Heart right ventricle (tissue), 16 donors: ENCODE results near the gene IQGAP1. TPM values are rescaled to one million over a fixed set of nuclear protein-coding genes. Genes with fewer than 3 reads are reported as not detected.

ENCODE experiments used
- ATAC-seq, 8 donors: fragments of 200-7000 bp; cut with Tn5 transposase; one replicate each; pipeline ENCODE4 v1.9.1; 2020; ENCODE audit warnings: mild to moderate bottlenecking in 8 of 8, moderate library complexity in 8 of 8, moderate number of reproducible peaks in 1 of 8
- DNase-seq, 2 donors: peaks; one replicate each; pipeline ENCODE4 v3.0.0-alpha.2; 2020
- H3K27ac ChIP-seq, 10 donors: fragments of 200-600 bp; sonication (generic) in 2 of 10; one replicate each; pipeline versions ENCODE4 v1.5.0 to v1.8.0; 2020 to 2022; ENCODE audit warnings: mild to moderate bottlenecking in 3 of 10
- H3K27me3 ChIP-seq, 7 donors: fragments of 200-600 bp; one replicate each; pipeline ENCODE4 v1.8.0; 2021 to 2022; ENCODE audit warnings: mild to moderate bottlenecking in 2 of 7
- H3K36me3 ChIP-seq, 9 donors: fragments of 200-600 bp; sonication (generic) in 1 of 9; one replicate each; pipeline versions ENCODE4 v1.5.0 to v1.8.0; 2020 to 2022; ENCODE audit warnings: mild to moderate bottlenecking in 2 of 9
- H3K4me1 ChIP-seq, 9 donors: fragments of 200-600 bp; sonication (generic) in 1 of 9; one replicate each; pipeline versions ENCODE4 v1.5.0 to v1.8.0; 2020 to 2022; ENCODE audit warnings: mild to moderate bottlenecking in 4 of 9
- H3K4me3 ChIP-seq, 10 donors: fragments of 200-600 bp; sonication (generic) in 2 of 10; one replicate each; pipeline versions ENCODE4 v1.5.0 to v1.8.0; 2020 to 2022; ENCODE audit warnings: mild to moderate bottlenecking in 7 of 10, moderate library complexity in 2 of 10
- H3K9me3 ChIP-seq, 11 donors: fragments of 200-600 bp in 10 of 11; sonication (generic) in 2 of 11; one replicate each; pipeline versions ENCODE4 v1.5.0 to v1.8.0; 2013 to 2022; ENCODE audit warnings: mild to moderate bottlenecking in 2 of 11, control low read depth in 1 of 11, moderate library complexity in 1 of 11
- CTCF ChIP-seq, 9 donors: fragments of 200-600 bp; sonication (generic) in 2 of 9; IDR thresholded peaks; one replicate each; pipeline versions ENCODE4 v1.5.0 to v1.8.0; 2021 to 2022; ENCODE audit warnings: antibody characterized with exemption in 9 of 9, mild to moderate bottlenecking in 5 of 9, moderate library complexity in 1 of 9
- WGBS, 2 donors: extraction: QIAGEN DNeasy Blood & Tissue Kit; methylation state at CpG; one replicate each; pipeline ENCODE4 v1.1.7; 2013; ENCODE audit warnings: inconsistent platforms in 1 of 2; 5-methylcytosine and 5-hydroxymethylcytosine counted together
- intact Hi-C, 10 donors: fragments of 100-400 bp; cut with DNase I; formaldehyde crosslinking; loops; one replicate each; pipeline versions ENCODE4 v1.11.1 to v1.14.2; 2022
- polyA plus RNA-seq, 2 donors: library from polyadenylated mRNA; stranded (reverse); fragments of 200-250 nt; gene quantifications; one replicate each; pipeline ENCODE4 v1.2.3, GENCODE V29; 2013
- total RNA-seq, 10 donors: library from RNA; stranded (reverse); fragmentation: NEBNext Ultra II Directional in 3 of 10; extraction: Animal tissue kit (Norgen Biotek cat#: 25700) in 3 of 10; gene quantifications; one replicate each; pipeline versions ENCODE4 v1.2.1 to v1.2.4, GENCODE V29; 2021 to 2023
- donor health status: Arrhythmogenic right ventricular cardiomyopathy.
- donor health status: ischemic (EF 13 %, LVEDD 7.1; RV severe dilation, severe dysfunction).
- donor health status: healthy with polysubstance abuse.
- donor health status: DM: no; HTN: yes; CAD: no.
- donor health status: DM: no; HTN: no; CAD: no.
- donor health status: ischemic (EF 25% LVEDD 6.9; RV normal size, moderate dysfunction).
- donor health status: ischemic (EF 25% LVEDD 5.7; RV mildly dilated, moderate dysfunction).
- donor health status: healthy.
- donor health status: DM: yes; HTN: yes; CAD: no.
- donor health status: Ischemic cardiomyopathy.
- donor health status: ischemic (EF 35%, LVEDD 5.7; RV mildly dilated, moderate dysfunction).
- donor health status: nonischemic (EF 11% LVEDD 7.7; RV severe dilation, severe dysfunction).
- donor health status: DM: yes; HTN: yes; CAD: no.
- donor health status: PGD.
- donor health status: ischemic (EF 29% LVEDD 5.4; RV normal size, mild dysfunction).
- donor health status: nonischemic (EF 23%, LVEDD 6.1; RV moderate dilation, normal function).

The IQGAP1 gene
- total and polyA plus RNA-seq, 12 donors = 28.6 to 81.7 (median 35.0) TPM

GRCh38 chr15:90531147-90531546 is 143.1 kb downstream of the IQGAP1 start:
- Histone ChIP-seq H3K9me3 (no peaks in the 10 kb centered on the region), H3K27ac (peak overlapping the region in 8 of 10 donors; percentile 90 to 97 (median 95)), H3K4me1 (peaks cover 4 to 62% (median 46%) of the 10 kb centered on the region in 9 donors), H3K4me3 (peak overlapping the region; percentile 53 to 96 (median 90)), H3K36me3 (no peaks in the 10 kb centered on the region), H3K27me3 (no peaks in the 10 kb centered on the region)
- no peak for TF ChIP-seq CTCF (IDR thresholded peaks at IDR 0.05)
- DNase-seq = no peak
- intact Hi-C loops = loop anchor here in 5 of 10 donors (5.0 to 10.0 kb wide), 5 partner anchors 41 to 81 kb away; no protein-coding TSS in a partner anchor
- 20 to 32% methylated on average over 4 of the region's 4 CpGs for WGBS, 2 donors
- ATAC-seq = peak in 1 of 8 donors; percentile 35

GRCh38 chr15:90535254-90535653 is 147.2 kb downstream of the IQGAP1 start:
- DNase-seq (no peak), ATAC-seq (peak in 1 of 8 donors; percentile 10)
- Histone ChIP-seq H3K36me3 (peaks cover 0 to 12% (median 0%) of the 10 kb centered on the region in 9 donors), H3K9me3 (no peaks in the 10 kb centered on the region), H3K27me3 (no peaks in the 10 kb centered on the region), H3K4me1 (peaks cover 6 to 86% (median 57%) of the 10 kb centered on the region in 9 donors), H3K27ac (peak overlapping the region in 6 of 10 donors; percentile 16 to 76 (median 57)), H3K4me3 (no peak overlapping the region)
- WGBS, 2 donors = 55 to 64% methylated on average over 5 of the region's 5 CpGs
- TF ChIP-seq CTCF (IDR thresholded peaks at IDR 0.05) = no peak
- intact Hi-C loops = loop anchor here in 1 of 10 donors (10.0 kb wide), 1 partner anchor 60 kb away; no protein-coding TSS in a partner anchor

GRCh38 chr15:90539789-90540188 is 151.7 kb downstream of the IQGAP1 start:
- ATAC-seq (no peak), DNase-seq (no peak)
- Histone ChIP-seq H3K27ac (peak overlapping the region in 1 of 10 donors; percentile 52), H3K4me1 (peaks cover 3 to 55% (median 30%) of the 10 kb centered on the region in 9 donors), H3K27me3 (no peaks in the 10 kb centered on the region), H3K9me3 (no peaks in the 10 kb centered on the region), H3K36me3 (peaks cover 0 to 52% (median 0%) of the 10 kb centered on the region in 9 donors), H3K4me3 (peak overlapping the region in 1 of 10 donors; percentile 14)
- TF ChIP-seq CTCF (IDR thresholded peaks at IDR 0.05) = no peak
- intact Hi-C loops = loop anchor here in 1 of 10 donors (10.0 kb wide), 1 partner anchor 55 kb away; no protein-coding TSS in a partner anchor
- 75 to 85% methylated on average over 10 of the region's 10 CpGs for WGBS, 2 donors

GRCh38 chr15:90540768-90541167 is 152.7 kb downstream of the IQGAP1 start:
- H3K9me3 ChIP-seq = no peaks in the 10 kb centered on the region
- no peak overlapping the region for H3K27ac ChIP-seq
- intact Hi-C loops = no loop called here
- no peak overlapping the region for H3K4me3 ChIP-seq
- DNase-seq (no peak), ATAC-seq (no peak)
- H3K4me1 ChIP-seq = peaks cover 3 to 46% (median 22%) of the 10 kb centered on the region in 9 donors
- WGBS, 2 donors = 66 to 76% methylated on average over 3 of the region's 3 CpGs
- H3K27me3 ChIP-seq = no peaks in the 10 kb centered on the region
- TF ChIP-seq CTCF (IDR thresholded peaks at IDR 0.05) = no peak
- peaks cover 0 to 56% (median 0%) of the 10 kb centered on the region in 9 donors for H3K36me3 ChIP-seq
